ENCODE results near the gene CUEDC2.
A peak's percentile ranks its signal among the peaks of the same experiment; 100 is the strongest.

The CUEDC2 gene, protein sequence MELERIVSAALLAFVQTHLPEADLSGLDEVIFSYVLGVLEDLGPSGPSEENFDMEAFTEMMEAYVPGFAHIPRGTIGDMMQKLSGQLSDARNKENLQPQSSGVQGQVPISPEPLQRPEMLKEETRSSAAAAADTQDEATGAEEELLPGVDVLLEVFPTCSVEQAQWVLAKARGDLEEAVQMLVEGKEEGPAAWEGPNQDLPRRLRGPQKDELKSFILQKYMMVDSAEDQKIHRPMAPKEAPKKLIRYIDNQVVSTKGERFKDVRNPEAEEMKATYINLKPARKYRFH

DNA sequence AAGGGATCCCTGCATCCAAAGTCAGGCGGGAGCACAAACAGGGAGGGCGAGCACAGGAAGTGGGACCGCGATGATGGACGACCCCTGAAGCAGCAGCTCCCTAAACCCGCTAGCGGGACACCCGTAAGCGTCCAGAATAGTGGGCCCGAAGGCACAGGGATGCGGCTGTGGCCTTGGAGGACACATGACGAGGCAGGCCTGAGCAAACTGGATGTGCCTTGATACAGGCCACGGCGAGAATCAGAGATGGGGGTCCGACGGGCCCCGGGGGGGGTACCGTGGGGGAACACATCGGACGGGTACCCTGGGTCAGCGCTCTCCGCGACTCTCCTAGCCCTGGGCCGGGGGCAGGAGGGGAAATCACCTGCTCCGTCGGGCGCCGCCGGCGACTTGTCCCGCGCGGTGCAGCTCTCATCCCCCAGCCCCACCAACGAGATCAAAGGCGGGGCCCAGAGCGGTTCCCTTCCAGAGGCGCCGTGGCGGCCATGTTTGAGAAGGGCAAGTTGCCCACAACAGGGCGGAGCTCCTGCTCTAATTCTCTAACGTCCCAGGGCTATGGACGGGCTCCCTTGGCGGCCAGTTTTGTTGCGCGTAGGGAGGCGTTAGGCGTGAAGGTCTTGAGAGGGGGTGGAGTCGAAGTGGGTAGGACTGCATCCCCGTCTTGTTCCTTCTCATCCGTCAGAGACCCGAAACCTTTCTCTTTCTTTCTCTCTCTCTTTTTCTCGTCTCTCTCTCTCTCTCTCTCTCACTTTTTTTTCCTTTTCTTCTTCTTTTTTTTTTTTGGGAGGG lies at the start of gene CUEDC2:
TSS of gene CUEDC2 (minus strand) at position 413 of the 789 bp plus-strand sequence. CDS start 7,386 bp downstream, outside the sequence.
- DNase-seq: peak; percentile 96

DNA sequence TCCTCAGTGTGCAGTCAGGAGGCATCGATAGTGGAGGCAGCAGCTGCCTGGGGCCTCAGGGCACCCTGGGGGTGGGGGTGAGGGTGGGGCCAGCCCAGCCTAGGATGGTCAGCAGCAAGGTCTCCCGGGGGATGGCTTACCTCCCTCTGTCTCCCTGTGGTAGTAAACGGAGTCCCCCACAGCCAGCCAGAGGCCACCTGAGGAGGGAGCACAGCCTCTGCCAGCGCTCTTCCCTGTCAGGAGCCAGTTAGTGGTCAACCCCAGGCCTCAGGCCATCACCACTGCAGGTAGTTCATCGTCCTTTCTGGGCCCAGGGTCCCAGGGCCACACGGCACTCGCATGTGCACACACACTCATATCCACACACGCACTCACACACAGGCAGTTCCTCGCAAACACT lies 48.0 kb upstream of the CUEDC2 start:
- no peak for DNase-seq

DNA sequence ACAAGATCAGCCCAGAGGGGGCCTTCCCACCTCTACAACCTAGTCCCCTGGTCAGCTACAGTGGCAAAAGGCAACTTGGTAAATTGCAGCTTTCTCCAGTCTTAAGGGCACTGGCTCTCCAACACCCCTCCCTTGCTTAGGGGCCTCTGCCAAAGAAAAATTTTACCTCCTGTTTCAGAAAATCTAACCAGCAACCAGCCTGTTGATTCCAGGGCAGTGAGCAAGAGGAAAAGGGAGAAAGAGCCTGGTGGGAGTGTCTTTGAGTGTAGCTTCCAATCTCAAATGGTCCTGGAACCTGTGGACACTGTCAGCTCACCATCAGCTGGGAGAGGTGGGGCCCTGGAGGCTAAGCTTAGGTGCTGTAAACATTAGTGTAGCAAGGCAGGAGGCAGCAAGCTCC lies 47.3 kb upstream of the CUEDC2 start:
- DNase-seq: no peak

DNA sequence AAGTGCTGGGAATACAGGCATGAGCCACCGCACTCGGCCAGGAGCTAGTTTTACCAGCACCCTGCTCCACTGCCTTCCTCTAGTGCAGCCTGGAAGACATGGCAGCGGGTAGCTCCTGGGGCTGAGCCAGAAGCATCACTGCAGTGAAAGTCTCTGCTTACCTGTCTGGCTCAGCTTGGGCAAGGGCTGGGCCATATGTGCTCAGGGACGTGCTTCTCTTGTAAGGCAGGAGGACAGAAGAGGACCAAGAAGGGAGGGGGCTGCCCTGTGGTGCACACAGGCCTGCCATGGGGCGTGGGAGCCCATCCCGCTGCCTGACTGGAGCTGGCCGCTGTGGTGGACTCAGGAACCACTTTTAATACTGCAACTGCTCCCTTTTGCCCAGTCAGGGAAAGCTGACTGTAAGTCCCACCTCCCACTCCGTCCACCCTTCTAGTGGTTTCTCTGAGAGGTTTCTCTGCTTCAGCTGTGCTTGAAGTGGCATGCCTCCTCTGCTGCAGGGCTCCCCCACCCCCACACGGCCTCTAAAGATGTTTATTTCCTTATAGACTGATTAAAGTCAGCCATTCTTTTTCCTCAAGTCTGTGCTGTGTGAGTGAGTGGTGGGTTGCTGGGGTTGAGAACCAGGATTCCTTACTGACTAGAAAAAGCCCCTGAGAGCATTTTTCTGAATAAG lies 44.2 kb upstream of the CUEDC2 start:
- no peak for DNase-seq

DNA sequence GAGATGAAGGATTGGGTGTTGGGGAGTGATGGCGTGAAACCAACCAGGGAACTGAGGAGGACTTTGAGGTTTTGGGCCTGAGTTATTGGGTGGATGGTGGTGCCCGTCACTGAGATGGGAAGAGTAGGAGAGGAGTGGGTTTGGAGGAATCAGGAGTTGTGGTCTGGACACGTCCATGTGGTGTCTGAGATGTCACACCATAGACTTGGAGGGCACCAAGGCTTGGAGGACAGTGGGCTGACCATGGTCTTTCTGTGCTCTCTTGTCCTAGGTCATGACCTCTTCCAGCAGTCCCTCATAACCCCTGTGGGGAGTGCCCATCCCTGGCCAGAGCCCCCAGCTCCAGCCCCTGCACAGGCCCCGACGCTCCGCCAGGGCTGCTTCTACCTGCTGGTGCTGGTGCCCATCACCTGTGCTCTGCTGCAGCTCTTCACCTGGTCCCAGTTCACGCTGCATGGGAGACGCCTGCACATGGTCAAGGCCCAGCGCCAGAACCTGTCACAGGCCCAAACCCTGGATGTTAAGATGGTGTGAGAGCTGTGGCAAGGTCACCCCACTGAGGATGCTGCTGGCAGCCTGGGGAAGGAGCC lies 43.2 kb upstream of the CUEDC2 start:
- DNase-seq: no peak

DNA sequence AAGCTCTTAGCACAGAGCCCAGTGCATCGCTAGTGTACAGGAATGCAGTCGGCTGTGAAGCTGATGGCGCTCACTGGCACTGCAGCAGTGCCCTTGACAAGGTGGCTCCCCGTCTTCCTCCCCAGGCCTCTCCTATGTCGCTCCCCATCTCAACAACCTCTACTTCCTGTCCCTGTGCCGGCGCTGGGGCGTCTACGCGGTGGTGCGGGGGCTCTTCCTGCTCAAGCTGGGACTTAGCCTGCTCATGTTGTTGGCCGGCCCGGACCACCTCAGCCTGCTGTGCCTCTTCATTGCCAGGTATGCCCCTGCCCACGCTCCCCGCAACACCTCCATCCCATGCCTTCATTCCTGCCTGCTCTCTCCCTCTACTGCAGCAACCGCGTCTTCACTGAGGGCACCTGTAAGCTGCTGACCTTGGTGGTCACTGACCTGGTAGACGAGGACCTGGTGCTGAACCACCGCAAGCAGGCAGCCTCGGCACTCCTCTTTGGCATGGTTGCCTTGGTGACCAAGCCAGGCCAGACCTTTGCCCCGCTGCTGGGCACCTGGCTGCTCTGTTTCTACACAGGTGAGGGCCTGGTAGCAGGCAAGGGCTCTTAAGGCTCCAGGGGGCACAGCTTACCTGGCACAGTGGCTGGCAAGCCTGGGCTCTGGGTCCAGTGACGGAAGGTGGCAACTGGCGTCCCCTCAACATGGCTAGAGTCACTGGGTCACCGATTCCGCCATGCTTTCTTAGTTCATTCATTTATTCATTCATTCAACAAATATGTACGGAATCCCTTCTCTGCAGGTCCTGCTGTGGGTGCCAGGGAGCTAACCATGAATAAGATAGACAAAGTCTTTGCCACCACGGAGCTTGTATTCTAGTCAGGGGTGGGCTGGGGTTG lies 41.3 kb upstream of the CUEDC2 start:
- DNase-seq: no peak

DNA sequence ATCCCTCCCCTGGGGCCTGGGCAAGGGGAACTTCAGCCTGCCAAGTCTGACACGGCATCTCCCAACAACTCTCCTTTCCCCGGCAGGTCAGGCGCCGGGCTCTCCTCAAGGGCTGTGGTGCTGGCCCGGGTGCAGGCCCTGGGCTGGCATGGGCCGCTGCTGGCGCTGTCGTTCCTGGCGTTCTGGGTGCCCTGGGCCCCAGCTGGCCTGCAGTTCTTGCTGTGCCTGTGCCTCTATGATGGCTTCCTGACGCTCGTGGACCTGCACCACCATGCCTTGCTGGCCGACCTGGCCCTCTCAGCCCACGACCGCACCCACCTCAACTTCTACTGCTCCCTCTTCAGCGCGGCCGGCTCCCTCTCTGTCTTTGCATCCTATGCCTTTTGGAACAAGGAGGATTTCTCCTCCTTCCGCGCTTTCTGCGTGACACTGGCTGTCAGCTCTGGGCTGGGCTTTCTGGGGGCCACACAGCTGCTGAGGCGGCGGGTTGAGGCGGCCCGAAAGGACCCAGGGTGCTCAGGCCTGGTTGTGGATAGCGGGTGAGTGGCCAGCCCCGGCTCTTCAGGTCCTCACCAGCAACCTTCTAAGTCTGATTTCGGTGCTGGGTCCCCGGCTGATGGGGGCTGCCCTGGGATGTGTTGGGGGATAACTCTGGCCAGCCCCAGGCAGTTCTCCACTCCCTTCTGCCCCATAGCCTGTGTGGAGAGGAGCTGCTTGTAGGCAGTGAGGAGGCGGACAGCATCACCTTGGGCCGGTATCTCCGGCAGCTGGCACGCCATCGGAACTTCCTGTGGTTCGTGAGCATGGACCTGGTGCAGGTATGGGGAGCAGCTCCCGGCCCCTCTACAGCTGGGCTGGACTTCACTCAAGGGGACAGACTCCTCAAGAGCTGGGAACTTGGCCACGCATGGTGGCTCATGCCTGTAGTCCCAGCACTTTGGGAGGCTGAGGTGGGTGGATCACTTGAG lies 38.5 kb upstream of the CUEDC2 start:
- no peak for DNase-seq

DNA sequence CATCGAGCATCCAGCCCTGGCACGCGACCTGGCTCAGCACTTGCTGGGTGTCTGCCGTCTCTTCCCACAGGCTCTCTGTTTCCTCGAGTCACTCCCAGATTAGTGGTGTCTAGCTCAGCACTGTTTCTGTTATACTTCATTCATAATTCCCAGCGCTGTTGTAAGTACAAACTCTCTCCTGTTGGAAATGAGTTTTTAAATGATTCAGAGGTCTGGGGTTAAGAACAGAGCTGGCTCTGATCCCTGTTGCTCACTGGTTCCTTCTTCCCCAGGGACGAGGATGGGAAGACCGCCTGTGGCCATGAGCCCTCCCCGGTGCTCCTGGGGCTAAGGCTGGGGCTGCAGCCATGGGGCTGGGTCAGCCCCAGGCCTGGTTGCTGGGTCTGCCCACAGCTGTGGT lies 36.3 kb upstream of the CUEDC2 start:
- no peak for DNase-seq

DNA sequence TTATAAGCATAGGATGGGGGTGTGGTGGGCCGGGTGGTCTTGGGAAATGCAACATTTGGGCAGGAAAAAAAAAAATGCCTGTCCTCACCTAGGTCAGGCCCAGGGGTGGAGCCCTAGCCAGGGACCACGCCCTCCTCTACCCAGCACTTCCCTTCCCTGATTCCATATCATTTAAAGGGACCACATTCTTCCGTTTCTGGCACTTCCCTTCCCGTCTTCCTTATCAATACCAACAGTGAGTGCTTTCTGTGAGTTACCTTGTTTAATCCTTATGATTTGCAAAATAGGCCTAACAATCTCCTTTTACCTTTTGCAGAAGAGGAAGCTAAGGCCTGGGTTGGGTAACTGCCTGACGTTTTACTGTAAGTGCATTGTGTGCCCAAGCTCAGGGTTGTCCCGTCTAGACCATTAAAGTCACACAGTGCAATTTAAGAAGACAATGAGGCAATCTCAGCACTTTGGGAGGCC lies 35.6 kb upstream of the CUEDC2 start:
- no peak for DNase-seq

DNA sequence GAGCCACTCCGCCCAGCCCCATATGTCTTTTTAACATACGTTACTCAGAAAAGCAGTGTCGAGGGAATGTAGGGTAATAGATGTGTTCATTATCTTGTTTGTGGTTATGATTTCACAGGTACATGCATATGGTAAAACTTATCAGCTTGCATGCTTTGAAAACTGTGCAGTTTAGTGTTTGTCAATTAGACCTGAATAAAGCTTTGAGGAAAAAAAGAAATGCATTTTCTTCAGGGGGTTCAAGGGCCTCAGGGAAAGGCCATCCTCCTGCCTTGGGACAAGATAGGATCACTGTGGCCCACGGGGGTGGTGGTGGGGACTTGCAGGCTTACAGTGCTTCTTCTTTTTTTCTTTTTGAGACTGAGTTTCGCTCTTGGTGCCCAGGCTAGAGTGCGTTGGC lies 34.9 kb upstream of the CUEDC2 start:
- no peak for DNase-seq

DNA sequence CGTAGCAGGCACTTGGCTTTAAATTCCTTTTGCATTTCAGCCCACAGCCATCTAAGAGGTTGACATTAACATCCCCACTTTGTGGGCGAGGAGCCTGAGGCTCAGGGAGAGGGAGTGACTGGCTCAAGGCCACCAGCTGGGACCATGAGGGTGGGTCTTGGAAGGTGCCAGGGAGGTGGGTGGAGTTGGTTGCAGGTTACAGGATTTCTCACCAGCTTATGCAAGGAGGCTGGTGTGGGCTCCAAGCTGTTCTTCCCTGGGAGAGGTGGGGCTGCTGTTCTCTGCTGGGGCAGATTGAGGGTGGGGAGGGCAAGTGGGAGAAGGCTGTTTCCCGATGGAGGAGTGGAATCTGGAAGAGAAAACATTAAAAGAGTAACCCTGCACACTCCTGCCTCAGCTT lies 33.1 kb upstream of the CUEDC2 start:
- DNase-seq: no peak

DNA sequence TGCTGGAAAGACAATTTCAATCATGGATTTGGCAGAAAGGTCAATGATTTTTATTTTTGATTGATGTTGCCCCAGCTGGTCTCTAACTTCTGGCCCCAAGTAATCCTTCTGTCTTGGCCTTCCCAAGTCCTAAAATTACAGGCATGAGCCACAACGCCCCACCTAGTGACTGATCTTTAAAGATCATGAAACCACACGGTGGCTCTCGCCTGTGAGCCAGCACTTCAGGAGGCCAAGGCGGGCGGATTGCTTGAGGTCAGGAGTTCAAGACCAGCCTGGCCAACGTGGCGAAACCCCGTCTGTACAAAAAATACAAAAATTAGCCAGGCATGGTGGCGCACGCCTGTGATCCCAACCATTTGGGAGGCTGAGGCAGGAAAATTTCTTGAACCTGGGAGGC lies 31.6 kb upstream of the CUEDC2 start:
- no peak for DNase-seq

DNA sequence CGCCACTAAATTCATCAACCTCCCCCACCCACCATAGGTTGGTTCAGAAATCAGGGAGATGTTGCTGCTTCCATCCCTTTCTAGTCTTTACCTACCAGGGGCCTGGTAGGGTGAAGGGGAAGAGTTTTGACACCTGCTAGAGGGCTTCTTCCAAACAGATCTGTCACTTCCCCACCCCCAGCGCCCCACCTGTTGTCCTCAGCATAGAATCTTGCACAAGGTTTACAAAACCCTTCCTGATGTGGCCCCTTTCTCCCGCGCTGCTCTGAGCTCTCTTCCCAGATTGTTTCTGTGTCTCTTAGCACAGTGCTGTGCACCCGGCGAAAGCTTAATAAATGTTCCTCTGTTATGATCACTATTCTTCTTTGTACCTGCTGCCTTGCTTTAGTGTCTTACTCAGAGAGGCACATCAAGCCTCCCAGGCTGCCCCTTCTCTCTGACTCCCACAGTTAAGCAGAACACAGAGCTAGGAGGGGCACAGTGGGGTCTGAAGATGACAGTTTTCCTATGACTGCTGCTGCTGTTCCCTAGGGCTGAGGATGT lies 30.2 kb upstream of the CUEDC2 start:
- no peak for DNase-seq

DNA sequence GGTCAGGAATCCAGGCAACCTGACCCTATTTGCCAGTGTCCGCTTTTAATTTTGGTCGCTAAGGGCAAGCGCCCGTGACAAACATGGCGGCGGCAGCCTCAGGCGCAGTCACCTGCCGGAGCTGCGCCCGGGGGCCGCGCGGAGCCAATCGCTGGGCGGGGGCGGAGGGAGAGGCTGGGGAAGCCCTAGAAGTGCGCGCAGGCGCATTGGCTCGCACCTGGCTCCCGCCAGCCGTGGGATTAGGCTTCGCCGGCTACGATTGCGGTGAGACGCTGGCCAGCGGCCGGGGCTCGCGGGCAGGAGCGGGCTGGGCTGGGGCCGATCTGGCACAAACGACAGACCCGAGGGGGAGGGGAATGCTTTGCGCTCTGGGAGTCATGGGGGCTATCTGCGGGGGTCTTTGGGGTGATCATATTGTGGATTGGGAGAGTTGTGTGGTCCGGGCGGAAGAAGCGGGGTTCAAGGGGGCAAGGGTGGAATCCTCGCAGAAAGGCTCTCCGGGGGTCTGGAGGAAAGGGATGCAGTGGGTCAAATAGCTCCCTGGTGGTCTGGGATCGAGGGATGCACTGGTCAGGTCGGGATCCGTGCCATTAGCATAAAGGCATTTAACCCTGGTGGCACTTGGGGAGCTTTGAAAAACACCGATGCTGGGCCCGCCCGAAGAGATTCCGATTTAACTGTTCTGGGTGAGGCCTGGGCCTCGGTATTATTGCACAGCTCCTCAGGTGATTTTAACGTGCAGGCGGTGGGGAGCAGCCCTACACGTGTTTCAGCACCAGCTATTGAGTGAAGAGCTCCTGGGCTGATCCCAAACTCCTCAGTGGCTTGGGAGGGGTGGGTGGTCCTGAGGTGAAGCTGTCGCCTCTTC lies 29.0 kb upstream of the CUEDC2 start:
- DNase-seq: peak; percentile 90

DNA sequence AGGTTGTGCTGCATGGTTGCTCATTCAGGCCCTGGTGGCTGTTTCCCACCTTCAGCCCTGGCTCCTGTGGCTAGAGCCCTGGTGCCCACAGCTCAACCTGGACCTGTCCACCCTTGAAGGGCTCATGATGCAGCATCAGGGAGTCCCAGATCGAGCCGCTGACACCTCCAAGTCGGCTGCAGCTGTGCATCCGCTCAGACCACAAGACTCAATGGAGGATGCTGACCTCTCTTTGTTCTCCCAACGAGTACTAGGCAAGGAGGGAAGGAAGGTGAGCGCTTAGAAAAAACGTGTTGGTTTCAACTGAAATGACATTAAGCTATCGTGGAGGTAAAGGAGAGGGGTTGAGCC lies 28.4 kb upstream of the CUEDC2 start:
- no peak for DNase-seq

DNA sequence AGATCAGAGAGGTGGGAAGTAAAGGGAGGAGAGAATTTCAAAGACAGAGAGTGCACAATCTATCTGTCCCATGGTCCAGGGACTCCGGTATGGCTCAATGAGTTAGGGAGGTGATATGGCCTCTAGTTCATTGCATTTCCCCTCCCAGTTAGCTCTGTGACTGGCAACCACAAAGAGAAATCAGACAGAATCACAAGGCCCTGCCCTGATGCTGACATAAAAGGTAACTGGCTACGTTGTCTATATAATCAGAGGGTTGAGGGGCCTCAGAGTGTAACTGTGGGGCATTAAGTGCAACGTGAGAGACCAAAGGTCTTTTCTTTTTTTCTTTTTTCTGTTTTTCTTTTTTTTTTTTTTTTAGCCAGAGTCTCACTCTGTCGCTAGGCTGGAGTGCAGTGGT lies 26.3 kb upstream of the CUEDC2 start:
- DNase-seq: no peak

DNA sequence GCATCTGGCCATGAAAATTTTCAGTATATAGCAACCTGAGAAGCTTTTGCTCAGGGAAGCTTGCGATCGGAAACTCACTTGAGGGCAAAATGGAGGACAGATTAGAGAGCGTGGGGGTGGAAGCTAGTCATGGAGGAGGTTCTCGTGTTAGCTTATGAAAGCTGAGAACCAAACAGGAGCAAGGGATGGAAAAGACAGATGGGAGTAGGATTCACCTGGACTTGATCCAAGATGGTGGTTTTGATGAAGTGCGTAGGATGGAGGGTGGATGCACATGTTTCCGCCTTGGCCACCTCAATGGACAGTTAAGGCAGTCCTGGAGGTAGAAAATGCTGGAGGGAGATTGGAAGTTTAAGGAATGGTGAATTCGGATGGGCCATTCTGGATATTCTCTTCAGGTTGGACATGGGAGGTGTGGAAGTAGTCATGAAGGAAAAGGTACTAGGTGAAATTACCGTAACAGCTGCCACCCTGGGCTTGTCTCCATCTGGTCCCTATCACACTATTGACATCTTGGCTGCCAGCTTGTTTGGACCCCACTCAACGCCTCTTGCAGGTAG lies 25.3 kb upstream of the CUEDC2 start:
- DNase-seq: no peak

DNA sequence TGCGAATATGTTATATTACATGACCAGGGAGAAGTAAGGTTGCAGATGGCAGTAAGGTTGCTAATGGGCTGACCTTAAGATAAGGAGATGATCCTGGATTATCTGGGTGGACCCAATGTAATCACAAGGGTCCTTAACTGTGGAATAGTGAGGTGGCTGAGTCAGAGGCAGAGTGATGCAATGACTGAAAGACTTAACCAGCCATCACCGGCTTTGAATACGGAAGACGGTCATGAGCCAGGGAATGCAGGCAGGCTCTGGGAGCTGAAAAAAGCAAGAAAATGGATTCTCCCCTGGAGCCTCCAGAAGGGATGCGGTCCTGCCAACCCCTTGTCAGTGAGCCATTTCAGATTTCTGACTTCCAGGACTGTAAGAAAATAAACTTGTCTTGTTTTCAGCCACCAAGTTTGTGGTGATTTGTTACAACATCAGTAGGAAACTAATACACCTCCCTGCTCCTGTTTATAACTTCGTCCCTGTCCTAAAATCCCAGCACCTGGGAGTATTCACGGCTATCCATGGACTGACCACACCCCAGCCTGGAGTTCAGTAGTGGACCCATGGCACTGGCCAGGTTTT lies 23.6 kb upstream of the CUEDC2 start:
- no peak for DNase-seq
